C4-2B (cell line): Measurements from ENCODE around the gene LMOD3.

Source experiments
- CTCF ChIP-seq: fragments of 450-650 bp; conservative IDR thresholded peaks from 2 replicates; pipeline ENCODE4 v1.5.1; 2017; ENCODE audit warnings: mild to moderate bottlenecking
- ZFX ChIP-seq: fragments of 450-650 bp; IDR thresholded peaks from 2 replicates; pipeline ENCODE4 v1.6.1; 2017

- TF ChIP-seq CTCF (no peak), ZFX (no peak)
Measured at GRCh38 chr3:69095636-69096035, 26.8 kb downstream of the LMOD3 start.
